ENCODE measurements around the gene CD46.

DNA sequence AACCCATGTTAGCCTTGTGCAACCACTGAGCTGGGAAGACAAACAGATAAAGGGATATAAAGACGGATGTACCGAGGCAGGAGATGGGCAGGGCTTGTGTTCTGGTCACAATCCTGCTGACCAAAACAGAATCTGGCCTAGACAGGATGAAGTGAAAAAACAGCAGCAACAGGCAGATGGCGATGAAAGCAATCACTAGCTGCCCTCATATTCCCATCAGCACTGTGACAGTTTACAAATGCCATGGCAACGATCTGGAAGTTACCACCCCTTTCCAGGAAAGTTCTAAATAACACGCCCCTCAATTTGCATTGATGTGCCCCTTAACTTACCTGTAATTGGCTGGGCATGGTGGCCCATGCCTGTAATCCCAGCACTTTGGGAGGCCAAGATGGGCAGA lies 40.6 kb upstream of the CD46 start:
- TF ChIP-seq POLR2AphosphoS5 (IDR thresholded peaks at IDR 0.05), result no peak
- TF ChIP-seq, protein P1, sequence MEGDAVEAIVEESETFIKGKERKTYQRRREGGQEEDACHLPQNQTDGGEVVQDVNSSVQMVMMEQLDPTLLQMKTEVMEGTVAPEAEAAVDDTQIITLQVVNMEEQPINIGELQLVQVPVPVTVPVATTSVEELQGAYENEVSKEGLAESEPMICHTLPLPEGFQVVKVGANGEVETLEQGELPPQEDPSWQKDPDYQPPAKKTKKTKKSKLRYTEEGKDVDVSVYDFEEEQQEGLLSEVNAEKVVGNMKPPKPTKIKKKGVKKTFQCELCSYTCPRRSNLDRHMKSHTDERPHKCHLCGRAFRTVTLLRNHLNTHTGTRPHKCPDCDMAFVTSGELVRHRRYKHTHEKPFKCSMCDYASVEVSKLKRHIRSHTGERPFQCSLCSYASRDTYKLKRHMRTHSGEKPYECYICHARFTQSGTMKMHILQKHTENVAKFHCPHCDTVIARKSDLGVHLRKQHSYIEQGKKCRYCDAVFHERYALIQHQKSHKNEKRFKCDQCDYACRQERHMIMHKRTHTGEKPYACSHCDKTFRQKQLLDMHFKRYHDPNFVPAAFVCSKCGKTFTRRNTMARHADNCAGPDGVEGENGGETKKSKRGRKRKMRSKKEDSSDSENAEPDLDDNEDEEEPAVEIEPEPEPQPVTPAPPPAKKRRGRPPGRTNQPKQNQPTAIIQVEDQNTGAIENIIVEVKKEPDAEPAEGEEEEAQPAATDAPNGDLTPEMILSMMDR (IDR thresholded peaks at IDR 0.05), result no peak

Data from breast epithelium (tissue), 3 donors.